NCI-H128 (cell line): ENCODE data around the gene DOCK1.

Experiments used
- DNase-seq: peaks from one replicate; lab custom pipeline; 2025; ENCODE audit not compliant: unreplicated experiment; lab: John Stamatoyannopoulos, UW

DOCK1 gene

GRCh38 chr10:127132451-127132850 is 227.2 kb downstream of the DOCK1 start:
- no peak for DNase-seq

GRCh38 chr10:127133225-127133624 is 228.0 kb downstream of the DOCK1 start:
- DNase-seq, result no peak

GRCh38 chr10:127133672-127134500 is 228.7 kb downstream of the DOCK1 start:
- no peak for DNase-seq

GRCh38 chr10:127135844-127136577 is 230.8 kb downstream of the DOCK1 start:
- DNase-seq, result no peak

- no peak for DNase-seq
Observed at GRCh38 chr10:127137391-127137790, 232.2 kb downstream of the DOCK1 start.

GRCh38 chr10:127142136-127142535 is 236.9 kb downstream of the DOCK1 start:
- no peak for DNase-seq

- DNase-seq, result no peak
Observed at GRCh38 chr10:127142856-127143255, 237.6 kb downstream of the DOCK1 start.

GRCh38 chr10:127145173-127145572 is 239.9 kb downstream of the DOCK1 start:
- DNase-seq, result no peak

GRCh38 chr10:127146661-127147060 is 241.4 kb downstream of the DOCK1 start:
- no peak for DNase-seq

- DNase-seq, result no peak
Observed at GRCh38 chr10:127148066-127148932, 243.1 kb downstream of the DOCK1 start.

GRCh38 chr10:127148933-127149220 is 243.6 kb downstream of the DOCK1 start:
- no peak for DNase-seq

GRCh38 chr10:127149501-127150081 is 244.4 kb downstream of the DOCK1 start:
- DNase-seq, result no peak

GRCh38 chr10:127150136-127150535 is 244.9 kb downstream of the DOCK1 start:
- DNase-seq, result no peak

GRCh38 chr10:127151541-127151940 is 246.3 kb downstream of the DOCK1 start:
- no peak for DNase-seq

GRCh38 chr10:127151981-127152699 is 246.9 kb downstream of the DOCK1 start:
- no peak for DNase-seq

GRCh38 chr10:127153181-127153580 is 248.0 kb downstream of the DOCK1 start:
- DNase-seq, result no peak

GRCh38 chr10:127154831-127155620 is 249.8 kb downstream of the DOCK1 start:
- DNase-seq, result no peak

GRCh38 chr10:127157089-127157488 is 251.9 kb downstream of the DOCK1 start:
- DNase-seq, result no peak

GRCh38 chr10:127157506-127158200 is 252.4 kb downstream of the DOCK1 start:
- no peak for DNase-seq
